Liver (tissue), 3 donors: ENCODE results near the gene TRIM72.

Experiments
- FOXA1 ChIP-seq: IDR thresholded peaks from 2 replicates; pipeline ENCODE4 v1.6.1; 2016; ENCODE audit warnings: antibody characterized with exemption
- FOXA2 ChIP-seq: IDR thresholded peaks from 2 replicates; pipeline ENCODE4 v1.6.1; 2016; ENCODE audit warnings: antibody characterized with exemption
- RAD21 ChIP-seq, 2 donors: IDR thresholded peaks; 2 replicates each; pipeline ENCODE4 v1.6.1; 2016; ENCODE audit warnings: antibody characterized with exemption in 2 of 2, mild to moderate bottlenecking in 2 of 2
- SP1 ChIP-seq: IDR thresholded peaks from 2 replicates; pipeline ENCODE4 v1.6.1; 2018; ENCODE audit warnings: antibody characterized with exemption, mild to moderate bottlenecking
- TAF1 ChIP-seq: conservative IDR thresholded peaks from 2 replicates; pipeline ENCODE4 v1.6.1; 2016; ENCODE audit warnings: antibody characterized with exemption, mild to moderate bottlenecking
- TF ChIP-seq, protein P1 (sequence below): fragments of 150-350 bp; IDR thresholded peaks from 2 replicates; pipeline ENCODE4 v1.5.1; 2017; ENCODE audit warnings: improper control_type of control experiment, low read depth, low read length; ENCODE audit not compliant: missing input control
- TF ChIP-seq, protein P2 (sequence below): IDR thresholded peaks from 2 replicates; pipeline ENCODE4 v1.6.1; 2016; ENCODE audit warnings: antibody characterized with exemption
- donor health status: healthy.
- donor health status: healthy.

DNA sequence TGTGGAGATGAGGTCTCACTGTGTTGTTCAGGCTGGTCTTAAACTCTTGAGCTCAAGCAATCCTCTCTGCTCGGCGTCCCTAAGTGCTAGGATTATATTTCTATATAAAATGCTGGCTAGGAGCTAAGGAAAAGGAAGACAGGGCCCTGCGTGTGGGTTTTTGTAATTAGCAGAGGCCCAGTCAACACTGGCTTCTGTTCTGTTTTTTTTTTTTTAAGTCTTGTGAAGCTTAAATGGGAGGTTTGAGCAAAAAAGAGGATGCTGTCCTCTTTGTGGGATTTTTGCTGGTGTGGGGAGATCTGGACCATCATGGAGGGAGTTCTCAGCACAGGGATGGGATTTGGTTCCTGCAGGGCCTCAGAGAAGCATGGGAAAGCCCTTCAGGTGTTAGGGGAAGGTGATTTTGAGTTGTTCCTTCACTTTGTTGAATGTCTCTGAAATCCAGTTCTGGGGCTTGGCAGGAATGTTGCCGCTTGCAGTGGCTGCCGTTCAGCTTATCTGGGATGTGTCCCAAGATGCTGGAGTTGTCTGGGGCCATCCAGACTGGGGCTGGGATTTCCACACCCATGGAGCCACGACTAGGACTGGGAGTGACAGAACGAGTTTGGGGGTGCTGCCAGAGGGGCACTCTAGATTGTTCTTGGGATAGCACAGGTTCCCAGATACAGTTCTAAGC is 15.6 kb upstream of the TRIM72 start:
- TF ChIP-seq, protein P1, sequence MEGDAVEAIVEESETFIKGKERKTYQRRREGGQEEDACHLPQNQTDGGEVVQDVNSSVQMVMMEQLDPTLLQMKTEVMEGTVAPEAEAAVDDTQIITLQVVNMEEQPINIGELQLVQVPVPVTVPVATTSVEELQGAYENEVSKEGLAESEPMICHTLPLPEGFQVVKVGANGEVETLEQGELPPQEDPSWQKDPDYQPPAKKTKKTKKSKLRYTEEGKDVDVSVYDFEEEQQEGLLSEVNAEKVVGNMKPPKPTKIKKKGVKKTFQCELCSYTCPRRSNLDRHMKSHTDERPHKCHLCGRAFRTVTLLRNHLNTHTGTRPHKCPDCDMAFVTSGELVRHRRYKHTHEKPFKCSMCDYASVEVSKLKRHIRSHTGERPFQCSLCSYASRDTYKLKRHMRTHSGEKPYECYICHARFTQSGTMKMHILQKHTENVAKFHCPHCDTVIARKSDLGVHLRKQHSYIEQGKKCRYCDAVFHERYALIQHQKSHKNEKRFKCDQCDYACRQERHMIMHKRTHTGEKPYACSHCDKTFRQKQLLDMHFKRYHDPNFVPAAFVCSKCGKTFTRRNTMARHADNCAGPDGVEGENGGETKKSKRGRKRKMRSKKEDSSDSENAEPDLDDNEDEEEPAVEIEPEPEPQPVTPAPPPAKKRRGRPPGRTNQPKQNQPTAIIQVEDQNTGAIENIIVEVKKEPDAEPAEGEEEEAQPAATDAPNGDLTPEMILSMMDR, result no peak
- TF ChIP-seq, protein P2, sequence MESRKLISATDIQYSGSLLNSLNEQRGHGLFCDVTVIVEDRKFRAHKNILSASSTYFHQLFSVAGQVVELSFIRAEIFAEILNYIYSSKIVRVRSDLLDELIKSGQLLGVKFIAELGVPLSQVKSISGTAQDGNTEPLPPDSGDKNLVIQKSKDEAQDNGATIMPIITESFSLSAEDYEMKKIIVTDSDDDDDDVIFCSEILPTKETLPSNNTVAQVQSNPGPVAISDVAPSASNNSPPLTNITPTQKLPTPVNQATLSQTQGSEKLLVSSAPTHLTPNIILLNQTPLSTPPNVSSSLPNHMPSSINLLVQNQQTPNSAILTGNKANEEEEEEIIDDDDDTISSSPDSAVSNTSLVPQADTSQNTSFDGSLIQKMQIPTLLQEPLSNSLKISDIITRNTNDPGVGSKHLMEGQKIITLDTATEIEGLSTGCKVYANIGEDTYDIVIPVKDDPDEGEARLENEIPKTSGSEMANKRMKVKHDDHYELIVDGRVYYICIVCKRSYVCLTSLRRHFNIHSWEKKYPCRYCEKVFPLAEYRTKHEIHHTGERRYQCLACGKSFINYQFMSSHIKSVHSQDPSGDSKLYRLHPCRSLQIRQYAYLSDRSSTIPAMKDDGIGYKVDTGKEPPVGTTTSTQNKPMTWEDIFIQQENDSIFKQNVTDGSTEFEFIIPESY, result no peak
- TF ChIP-seq FOXA2 (no peak), TAF1 (no peak), FOXA1 (no peak), RAD21 (IDR thresholded peaks at IDR 0.05) (no peak), SP1 (no peak)
